AG04449 (cell line): ENCODE data around the gene ATP8A2.

Experiments used
- CTCF ChIA-PET: fragments of 350-600 bp; formaldehyde crosslinking; extraction: SDS; loops from one replicate; lab custom pipeline; 2021; ENCODE audit warnings: antibody characterized with exemption; lab: Yijun Ruan, JAX
- POLR2A ChIA-PET: fragments of 400-600, 350-600 bp; formaldehyde crosslinking; extraction: SDS; loops from one replicate; lab custom pipeline; 2020; ENCODE audit warnings: antibody characterized with exemption, inconsistent platforms; lab: Yijun Ruan, JAX
- DNase-seq: peaks from one replicate; pipeline ENCODE4 v3.0.0-alpha.2; 2010; ENCODE audit warnings: low read depth, low spot score
- H3K4me3 ChIP-seq: 2 replicates; pipeline ENCODE4 v1.5.1; 2011; ENCODE audit warnings: low read depth, mild to moderate bottlenecking, control low read depth, low read length
- CTCF ChIP-seq: IDR thresholded peaks from one replicate; pipeline ENCODE4 v1.5.1; 2011; ENCODE audit warnings: mild to moderate bottlenecking, moderate library complexity, low read length, control low read depth, inconsistent platforms; ENCODE audit not compliant: insufficient read depth; ENCODE audit errors: missing control alignments

The ATP8A2 gene

GRCh38 chr13:25587326-25587980, 215.7 kb downstream of the ATP8A2 start:
- CTCF ChIA-PET: no interaction called here
- POLR2A ChIA-PET: no interaction called here
- no peak for DNase-seq
- no peak overlapping the region for H3K4me3 ChIP-seq
- no peak for TF ChIP-seq CTCF

GRCh38 chr13:25588336-25589060, 216.7 kb downstream of the ATP8A2 start:
- CTCF ChIA-PET: no interaction called here
- no peak for TF ChIP-seq CTCF
- H3K4me3 ChIP-seq: no peak overlapping the region
- POLR2A ChIA-PET: no interaction called here
- no peak for DNase-seq

GRCh38 chr13:25598421-25598820, 226.6 kb downstream of the ATP8A2 start:
- POLR2A ChIA-PET: no interaction called here
- no peak overlapping the region for H3K4me3 ChIP-seq
- CTCF ChIA-PET: no interaction called here
- no peak for TF ChIP-seq CTCF
- no peak for DNase-seq

GRCh38 chr13:25602176-25602575, 230.4 kb downstream of the ATP8A2 start:
- H3K4me3 ChIP-seq: no peak overlapping the region
- no peak for DNase-seq
- TF ChIP-seq CTCF: no peak
- ChIA-PET POLR2A (no interaction called here), CTCF (no interaction called here)

- TF ChIP-seq CTCF: no peak
- ChIA-PET POLR2A (no interaction called here), CTCF (no interaction called here)
- DNase-seq: no peak
- H3K4me3 ChIP-seq: no peak overlapping the region
These were observed 232.3 kb downstream of the ATP8A2 start for GRCh38 chr13:25604106-25604505.

GRCh38 chr13:25607096-25607495, 235.3 kb downstream of the ATP8A2 start:
- no peak overlapping the region for H3K4me3 ChIP-seq
- no peak for TF ChIP-seq CTCF
- ChIA-PET CTCF (no interaction called here), POLR2A (no interaction called here)
- DNase-seq: no peak
